SIG-M5 (cell line): ENCODE data around the gene TSPAN14.

Experiments
- DNase-seq: peaks from one replicate; lab custom pipeline; 2025; lab: John Stamatoyannopoulos, UW

TSPAN14 gene

GRCh38 chr10:80544316-80544953 lies 90.3 kb downstream of the TSPAN14 start:
- DNase-seq: no peak

- DNase-seq: no peak
Observed at GRCh38 chr10:80545258-80545881, 91.3 kb downstream of the TSPAN14 start.

GRCh38 chr10:80552151-80552646 lies 98.1 kb downstream of the TSPAN14 start:
- no peak for DNase-seq

GRCh38 chr10:80553436-80553835 lies 99.3 kb downstream of the TSPAN14 start:
- DNase-seq: no peak

- DNase-seq: no peak
Observed at GRCh38 chr10:80554050-80554449, 99.9 kb downstream of the TSPAN14 start.

- DNase-seq: no peak
Observed at GRCh38 chr10:80555415-80555814, 101.3 kb downstream of the TSPAN14 start.

- DNase-seq: no peak
Observed at GRCh38 chr10:80561950-80562349, 107.8 kb downstream of the TSPAN14 start.

GRCh38 chr10:80567292-80567691 lies 113.2 kb downstream of the TSPAN14 start:
- DNase-seq: no peak

GRCh38 chr10:80569131-80569895 lies 115.2 kb downstream of the TSPAN14 start:
- DNase-seq: no peak

- no peak for DNase-seq
Observed at GRCh38 chr10:80571352-80571751, 117.2 kb downstream of the TSPAN14 start.

GRCh38 chr10:80579181-80579763 lies 125.2 kb downstream of the TSPAN14 start:
- DNase-seq: no peak

- DNase-seq: no peak
Observed at GRCh38 chr10:80579849-80580637, 125.9 kb downstream of the TSPAN14 start.

GRCh38 chr10:80580638-80581468 lies 126.7 kb downstream of the TSPAN14 start:
- peak; percentile 6 for DNase-seq

GRCh38 chr10:80581469-80581835 lies 127.3 kb downstream of the TSPAN14 start:
- DNase-seq: no peak

GRCh38 chr10:80582286-80582960 lies 128.3 kb downstream of the TSPAN14 start:
- no peak for DNase-seq
